ENCODE measurements around the gene NAALADL2.

The NAALADL2 gene

DNA sequence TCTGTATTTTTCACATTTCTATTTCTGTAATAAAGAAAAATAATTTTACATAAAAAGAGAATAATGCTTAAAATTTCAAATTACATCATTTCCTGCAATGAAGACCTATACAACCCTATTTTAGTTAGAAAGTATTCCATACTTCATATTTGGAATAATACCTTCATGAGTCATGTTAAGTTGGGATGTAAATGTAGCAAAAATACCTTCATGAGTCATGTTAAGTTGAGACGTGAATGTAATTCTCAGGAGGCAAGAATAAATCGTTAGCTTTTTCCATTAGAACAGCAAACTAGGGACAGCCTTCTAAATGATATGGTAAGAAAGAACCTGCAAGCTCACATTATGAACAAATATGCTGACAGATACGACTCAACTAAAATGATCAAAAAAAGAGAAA lies 91.9 kb downstream of the NAALADL2 start:
- peak; percentile 19 for DNase-seq

DNA sequence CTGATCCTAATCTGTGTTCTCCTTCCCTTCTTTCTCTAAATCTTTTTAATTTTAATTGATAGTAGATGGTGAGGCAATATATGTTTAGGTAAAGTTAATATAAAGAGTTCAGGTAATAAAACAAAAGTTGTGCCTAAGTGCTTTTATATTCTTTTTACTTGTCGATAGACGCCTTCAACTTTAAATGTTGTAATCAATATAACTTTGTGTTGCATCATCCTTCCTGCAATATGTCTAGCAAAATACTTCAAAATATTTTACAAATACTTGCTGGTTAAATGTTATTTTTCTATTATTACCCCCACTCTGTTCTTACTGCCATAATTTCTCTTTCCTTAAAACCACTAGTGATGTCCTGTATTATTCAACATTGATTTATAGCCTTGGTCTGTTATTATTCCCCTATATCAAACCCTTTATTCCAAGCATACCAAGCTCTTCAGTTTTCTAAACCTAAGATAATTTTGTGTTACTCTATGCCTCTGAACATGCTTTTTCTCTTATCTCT lies 92.4 kb downstream of the NAALADL2 start:
- DNase-seq = no peak
- in situ Hi-C loops (cut with HindIII; ENCODE audit: low pct_ligation_motif_present, low sequenced_read_pairs) = no loop called here
- TF ChIP-seq, protein P1, sequence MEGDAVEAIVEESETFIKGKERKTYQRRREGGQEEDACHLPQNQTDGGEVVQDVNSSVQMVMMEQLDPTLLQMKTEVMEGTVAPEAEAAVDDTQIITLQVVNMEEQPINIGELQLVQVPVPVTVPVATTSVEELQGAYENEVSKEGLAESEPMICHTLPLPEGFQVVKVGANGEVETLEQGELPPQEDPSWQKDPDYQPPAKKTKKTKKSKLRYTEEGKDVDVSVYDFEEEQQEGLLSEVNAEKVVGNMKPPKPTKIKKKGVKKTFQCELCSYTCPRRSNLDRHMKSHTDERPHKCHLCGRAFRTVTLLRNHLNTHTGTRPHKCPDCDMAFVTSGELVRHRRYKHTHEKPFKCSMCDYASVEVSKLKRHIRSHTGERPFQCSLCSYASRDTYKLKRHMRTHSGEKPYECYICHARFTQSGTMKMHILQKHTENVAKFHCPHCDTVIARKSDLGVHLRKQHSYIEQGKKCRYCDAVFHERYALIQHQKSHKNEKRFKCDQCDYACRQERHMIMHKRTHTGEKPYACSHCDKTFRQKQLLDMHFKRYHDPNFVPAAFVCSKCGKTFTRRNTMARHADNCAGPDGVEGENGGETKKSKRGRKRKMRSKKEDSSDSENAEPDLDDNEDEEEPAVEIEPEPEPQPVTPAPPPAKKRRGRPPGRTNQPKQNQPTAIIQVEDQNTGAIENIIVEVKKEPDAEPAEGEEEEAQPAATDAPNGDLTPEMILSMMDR (IDR thresholded peaks at IDR 0.05; ENCODE audit: low read depth, low read length, missing control alignments) = no peak
- no peaks in the 10 kb centered on the region for H3K36me3 ChIP-seq (replicated peaks)
- no peak overlapping the region for H3K4me3 ChIP-seq (ENCODE audit: low read depth, low read length)
- H3K27ac ChIP-seq = peak overlapping the region; percentile 90
- no peaks in the 10 kb centered on the region for H3K27me3 ChIP-seq (replicated peaks)

More for the DNA sequence above, 91.9 kb downstream of the NAALADL2 start:
- Histone ChIP-seq H3K36me3 (replicated peaks) (no peaks in the 10 kb centered on the region), H3K27ac (peak overlapping the region; percentile 90), H3K4me3 (ENCODE audit: low read depth, low read length) (no peak overlapping the region), H3K27me3 (replicated peaks) (no peaks in the 10 kb centered on the region)
- in situ Hi-C loops (cut with HindIII; ENCODE audit: low pct_ligation_motif_present, low sequenced_read_pairs) = no loop called here
- TF ChIP-seq, protein P1 (IDR thresholded peaks at IDR 0.05; ENCODE audit: low read depth, low read length, missing control alignments) = no peak

DNA sequence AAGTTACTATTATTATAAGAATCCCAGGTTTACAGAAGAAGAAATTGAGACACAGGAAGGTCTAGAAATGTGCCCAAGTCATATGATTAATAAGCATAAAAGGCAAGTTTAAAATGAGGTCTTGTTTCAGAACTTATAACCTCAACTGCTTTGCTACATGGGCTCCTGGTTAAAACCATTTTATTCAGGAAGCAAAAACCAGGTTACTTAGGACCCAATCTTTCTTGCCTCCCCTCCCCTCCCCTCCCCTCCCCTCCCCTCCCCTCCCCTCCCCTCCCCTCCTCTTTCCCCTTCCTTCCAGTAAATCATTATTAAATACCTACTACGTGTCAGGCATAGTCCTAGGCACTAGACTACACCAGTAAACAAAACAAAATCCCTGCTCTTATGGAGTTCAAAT lies 93.9 kb downstream of the NAALADL2 start:
- Histone ChIP-seq H3K4me3 (ENCODE audit: low read depth, low read length) (no peak overlapping the region), H3K27ac (no peak overlapping the region), H3K36me3 (replicated peaks) (no peaks in the 10 kb centered on the region), H3K27me3 (replicated peaks) (no peaks in the 10 kb centered on the region)
- in situ Hi-C loops (cut with HindIII; ENCODE audit: low pct_ligation_motif_present, low sequenced_read_pairs) = no loop called here
- DNase-seq = no peak
- TF ChIP-seq, protein P1 (IDR thresholded peaks at IDR 0.05; ENCODE audit: low read depth, low read length, missing control alignments) = no peak

DNA sequence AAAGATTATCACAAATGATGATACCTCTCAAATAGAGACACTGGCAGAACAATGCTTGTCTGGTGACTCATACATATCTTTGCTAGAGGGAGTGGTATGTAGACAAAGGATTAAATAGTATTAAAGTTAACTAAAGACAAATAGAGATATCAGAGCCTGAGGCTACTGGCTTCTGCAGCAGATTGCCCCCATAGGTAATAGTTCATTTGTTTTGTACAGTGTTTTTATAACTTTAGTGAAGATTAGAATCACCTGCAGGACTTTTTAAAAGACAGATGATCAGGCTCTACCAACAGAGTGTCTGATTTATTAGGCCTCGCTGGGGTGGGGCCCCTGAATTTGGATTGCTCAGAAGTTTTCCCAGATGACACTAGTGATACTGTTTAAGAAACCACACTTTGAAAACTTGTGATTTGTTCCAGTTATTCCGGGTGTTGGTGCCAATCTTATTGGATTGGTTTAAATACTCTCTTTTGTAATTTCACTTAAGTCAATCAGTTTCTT lies 96.4 kb downstream of the NAALADL2 start:
- Histone ChIP-seq H3K27me3 (replicated peaks) (no peaks in the 10 kb centered on the region), H3K27ac (peak overlapping the region; percentile 59), H3K4me3 (ENCODE audit: low read depth, low read length) (no peak overlapping the region), H3K36me3 (replicated peaks) (no peaks in the 10 kb centered on the region)
- DNase-seq = peak; percentile 48
- TF ChIP-seq, protein P1 (IDR thresholded peaks at IDR 0.05; ENCODE audit: low read depth, low read length, missing control alignments) = no peak
- in situ Hi-C loops (cut with HindIII; ENCODE audit: low pct_ligation_motif_present, low sequenced_read_pairs) = no loop called here

DNA sequence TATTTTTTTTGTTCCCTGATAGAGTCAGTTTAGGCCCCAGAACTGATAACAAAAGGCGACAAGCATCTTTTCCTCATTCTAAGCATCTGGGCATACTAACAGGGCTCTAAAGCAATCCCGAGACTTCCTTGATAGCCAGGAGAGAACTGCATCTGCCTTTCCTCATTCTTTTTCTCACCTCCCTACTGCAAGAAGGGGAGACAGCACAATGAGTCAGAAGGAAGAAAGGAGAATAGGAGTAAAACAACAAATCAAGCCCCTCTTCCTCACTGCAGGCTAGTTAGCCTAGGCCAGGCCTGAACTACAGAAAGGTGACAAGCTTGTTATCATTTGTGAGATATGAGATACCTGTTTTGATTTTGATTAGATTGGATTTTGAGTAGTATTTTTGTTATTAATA lies 97.9 kb downstream of the NAALADL2 start:
- no peaks in the 10 kb centered on the region for H3K36me3 ChIP-seq (replicated peaks)
- H3K4me3 ChIP-seq (ENCODE audit: low read depth, low read length) = no peak overlapping the region
- H3K27me3 ChIP-seq (replicated peaks) = no peaks in the 10 kb centered on the region
- peak overlapping the region; percentile 55 for H3K27ac ChIP-seq
- TF ChIP-seq, protein P1 (IDR thresholded peaks at IDR 0.05; ENCODE audit: low read depth, low read length, missing control alignments) = no peak
- no peak for DNase-seq
- in situ Hi-C loops (cut with HindIII; ENCODE audit: low pct_ligation_motif_present, low sequenced_read_pairs) = no loop called here

DNA sequence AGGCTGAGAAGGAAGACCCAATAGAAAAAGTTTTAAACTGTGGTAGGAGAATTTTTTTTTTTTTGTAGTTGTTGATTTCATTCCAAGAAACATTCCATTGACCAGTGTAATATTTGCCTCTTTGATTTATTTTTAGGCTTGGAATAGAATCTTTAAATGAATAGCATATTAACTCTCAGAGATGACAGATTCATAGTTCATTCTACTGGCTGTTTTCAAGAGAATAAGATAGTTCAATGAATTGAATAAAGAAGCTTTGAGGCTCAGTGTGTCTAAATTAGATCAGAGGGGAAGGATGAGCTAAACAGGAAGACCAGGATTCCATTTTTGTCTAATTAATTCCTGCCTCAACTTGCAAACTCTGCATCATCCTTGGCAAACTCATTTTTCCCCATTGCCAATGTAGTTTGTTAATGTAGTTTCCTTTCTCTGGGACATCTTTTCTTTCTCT lies 98.4 kb downstream of the NAALADL2 start:
- no peak for DNase-seq
- in situ Hi-C loops (cut with HindIII; ENCODE audit: low pct_ligation_motif_present, low sequenced_read_pairs) = no loop called here
- no peak overlapping the region for H3K4me3 ChIP-seq (ENCODE audit: low read depth, low read length)
- TF ChIP-seq, protein P1 (IDR thresholded peaks at IDR 0.05; ENCODE audit: low read depth, low read length, missing control alignments) = no peak
- no peaks in the 10 kb centered on the region for H3K36me3 ChIP-seq (replicated peaks)
- H3K27ac ChIP-seq = peak overlapping the region; percentile 55
- H3K27me3 ChIP-seq (replicated peaks) = no peaks in the 10 kb centered on the region
